Ishikawa (cell line): Measurements from ENCODE around the gene BABAM2.

ENCODE experiments used
- CEBPB ChIP-seq: IDR thresholded peaks from 2 replicates; pipeline ENCODE4 v1.6.1; 2012
- CREB1 ChIP-seq: IDR thresholded peaks from 2 replicates; pipeline ENCODE4 v1.6.1; 2012; ENCODE audit warnings: low read depth
- EGR1 ChIP-seq: IDR thresholded peaks from 2 replicates; pipeline ENCODE4 v1.6.1; 2012
- EP300 ChIP-seq: IDR thresholded peaks from 2 replicates; pipeline ENCODE4 v1.6.1; 2012; ENCODE audit warnings: borderline replicate concordance
- FOXM1 ChIP-seq: IDR thresholded peaks from 2 replicates; pipeline ENCODE4 v1.6.1; 2012; ENCODE audit warnings: low read depth, borderline replicate concordance
- NFIC ChIP-seq: IDR thresholded peaks from 2 replicates; pipeline ENCODE4 v1.6.1; 2012
- RAD21 ChIP-seq: IDR thresholded peaks from 2 replicates; pipeline ENCODE4 v1.6.1; 2012; ENCODE audit warnings: low read depth
- TAF1 ChIP-seq: IDR thresholded peaks from 2 replicates; pipeline ENCODE4 v1.6.1; 2012; ENCODE audit warnings: low read depth, mild to moderate bottlenecking
- TCF12 ChIP-seq: IDR thresholded peaks from 2 replicates; pipeline ENCODE4 v1.6.1; 2012; ENCODE audit warnings: low read depth
- TEAD4 ChIP-seq: IDR thresholded peaks from 2 replicates; pipeline ENCODE4 v1.6.1; 2012
- YY1 ChIP-seq: IDR thresholded peaks from 2 replicates; pipeline ENCODE4 v1.6.1; 2012; ENCODE audit warnings: low read depth
- ZBTB7A ChIP-seq: IDR thresholded peaks from 2 replicates; pipeline ENCODE4 v1.6.1; 2012; ENCODE audit warnings: low read depth
- TF ChIP-seq, protein P1 (sequence below): IDR thresholded peaks from 2 replicates; pipeline ENCODE4 v1.6.1; 2012
- TF ChIP-seq, protein P2 (sequence below): IDR thresholded peaks from 2 replicates; pipeline ENCODE4 v1.6.1; 2012; ENCODE audit warnings: low read depth, mild to moderate bottlenecking
- TF ChIP-seq, protein P3 (sequence below): IDR thresholded peaks from 2 replicates; pipeline ENCODE4 v1.6.1; 2012

The BABAM2 gene

GRCh38 chr2:27891673-27892105 lies 1.2 kb downstream of the BABAM2 start:
- TF ChIP-seq FOXM1 (no peak), RAD21 (no peak), TCF12 (no peak), TAF1 (no peak), CEBPB (no peak), NFIC (no peak), TEAD4 (no peak), EP300 (no peak), YY1 (no peak), ZBTB7A (no peak), EGR1 (no peak), CREB1 (no peak)
- TF ChIP-seq, protein P1, sequence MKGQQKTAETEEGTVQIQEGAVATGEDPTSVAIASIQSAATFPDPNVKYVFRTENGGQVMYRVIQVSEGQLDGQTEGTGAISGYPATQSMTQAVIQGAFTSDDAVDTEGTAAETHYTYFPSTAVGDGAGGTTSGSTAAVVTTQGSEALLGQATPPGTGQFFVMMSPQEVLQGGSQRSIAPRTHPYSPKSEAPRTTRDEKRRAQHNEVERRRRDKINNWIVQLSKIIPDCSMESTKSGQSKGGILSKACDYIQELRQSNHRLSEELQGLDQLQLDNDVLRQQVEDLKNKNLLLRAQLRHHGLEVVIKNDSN: no peak
- TF ChIP-seq, protein P2, sequence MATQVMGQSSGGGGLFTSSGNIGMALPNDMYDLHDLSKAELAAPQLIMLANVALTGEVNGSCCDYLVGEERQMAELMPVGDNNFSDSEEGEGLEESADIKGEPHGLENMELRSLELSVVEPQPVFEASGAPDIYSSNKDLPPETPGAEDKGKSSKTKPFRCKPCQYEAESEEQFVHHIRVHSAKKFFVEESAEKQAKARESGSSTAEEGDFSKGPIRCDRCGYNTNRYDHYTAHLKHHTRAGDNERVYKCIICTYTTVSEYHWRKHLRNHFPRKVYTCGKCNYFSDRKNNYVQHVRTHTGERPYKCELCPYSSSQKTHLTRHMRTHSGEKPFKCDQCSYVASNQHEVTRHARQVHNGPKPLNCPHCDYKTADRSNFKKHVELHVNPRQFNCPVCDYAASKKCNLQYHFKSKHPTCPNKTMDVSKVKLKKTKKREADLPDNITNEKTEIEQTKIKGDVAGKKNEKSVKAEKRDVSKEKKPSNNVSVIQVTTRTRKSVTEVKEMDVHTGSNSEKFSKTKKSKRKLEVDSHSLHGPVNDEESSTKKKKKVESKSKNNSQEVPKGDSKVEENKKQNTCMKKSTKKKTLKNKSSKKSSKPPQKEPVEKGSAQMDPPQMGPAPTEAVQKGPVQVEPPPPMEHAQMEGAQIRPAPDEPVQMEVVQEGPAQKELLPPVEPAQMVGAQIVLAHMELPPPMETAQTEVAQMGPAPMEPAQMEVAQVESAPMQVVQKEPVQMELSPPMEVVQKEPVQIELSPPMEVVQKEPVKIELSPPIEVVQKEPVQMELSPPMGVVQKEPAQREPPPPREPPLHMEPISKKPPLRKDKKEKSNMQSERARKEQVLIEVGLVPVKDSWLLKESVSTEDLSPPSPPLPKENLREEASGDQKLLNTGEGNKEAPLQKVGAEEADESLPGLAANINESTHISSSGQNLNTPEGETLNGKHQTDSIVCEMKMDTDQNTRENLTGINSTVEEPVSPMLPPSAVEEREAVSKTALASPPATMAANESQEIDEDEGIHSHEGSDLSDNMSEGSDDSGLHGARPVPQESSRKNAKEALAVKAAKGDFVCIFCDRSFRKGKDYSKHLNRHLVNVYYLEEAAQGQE: no peak
- TF ChIP-seq, protein P3, sequence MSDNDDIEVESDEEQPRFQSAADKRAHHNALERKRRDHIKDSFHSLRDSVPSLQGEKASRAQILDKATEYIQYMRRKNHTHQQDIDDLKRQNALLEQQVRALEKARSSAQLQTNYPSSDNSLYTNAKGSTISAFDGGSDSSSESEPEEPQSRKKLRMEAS: no peak

DNA sequence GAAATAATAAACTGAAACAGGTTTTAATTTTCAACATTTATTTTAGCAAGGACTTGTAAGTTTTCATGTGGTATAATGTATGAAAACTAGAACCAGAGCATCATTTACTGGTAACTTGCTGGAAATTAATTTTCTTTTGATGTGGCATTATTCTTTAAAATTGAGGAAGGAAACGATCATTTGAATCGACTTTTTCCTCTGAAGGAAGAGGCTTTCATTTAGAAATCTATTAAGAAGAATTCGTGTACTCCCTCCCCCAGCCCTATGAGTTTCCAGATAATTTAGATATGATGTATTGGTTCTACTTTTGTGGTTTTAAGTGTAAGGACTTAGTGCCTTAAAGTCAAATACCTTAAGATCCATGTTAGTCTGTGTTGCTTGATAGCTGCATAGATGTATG lies 2.5 kb downstream of the BABAM2 start:
- TF ChIP-seq NFIC: no peak

GRCh38 chr2:27897717-27898116 lies 7.2 kb downstream of the BABAM2 start:
- TF ChIP-seq EP300 (no peak), YY1 (no peak), TCF12 (no peak), ZBTB7A (no peak), FOXM1 (no peak), NFIC (no peak), TEAD4 (no peak), CEBPB (no peak), TAF1 (no peak), EGR1 (no peak), CREB1 (no peak), RAD21 (no peak)
- TF ChIP-seq, protein P2: no peak
- TF ChIP-seq, protein P1: no peak
- TF ChIP-seq, protein P3: no peak

- TF ChIP-seq RAD21: no peak
- TF ChIP-seq FOXM1: no peak
- TF ChIP-seq CREB1: no peak
- TF ChIP-seq, protein P1: no peak
- TF ChIP-seq CEBPB: no peak
- TF ChIP-seq TCF12: no peak
- no peak for TF ChIP-seq EP300
- TF ChIP-seq ZBTB7A: no peak
- TF ChIP-seq NFIC: no peak
- no peak for TF ChIP-seq EGR1
Measured at GRCh38 chr2:27901234-27901633, 10.7 kb downstream of the BABAM2 start.

- no peak for TF ChIP-seq TCF12
- TF ChIP-seq EGR1: no peak
- TF ChIP-seq ZBTB7A: no peak
- no peak for TF ChIP-seq CREB1
- TF ChIP-seq, protein P1: no peak
- no peak for TF ChIP-seq NFIC
- TF ChIP-seq, protein P2: no peak
- no peak for TF ChIP-seq YY1
- TF ChIP-seq FOXM1: no peak
- TF ChIP-seq, protein P3: no peak
- no peak for TF ChIP-seq CEBPB
- no peak for TF ChIP-seq TAF1
- TF ChIP-seq RAD21: no peak
- no peak for TF ChIP-seq TEAD4
Measured at GRCh38 chr2:27902098-27902497, 11.6 kb downstream of the BABAM2 start.
